ENCODE data around the gene PSMD4. TPM values are rescaled to one million over a fixed set of nuclear protein-coding genes. Genes with fewer than 3 reads are reported as not detected.

Gene PSMD4
- total and polyA plus RNA-seq, 2 donors (not counting 3 experiments of a cell fraction or from before 2014, with no cell fraction given) = 181 to 266 TPM

- Histone ChIP-seq H3K9ac (replicated peaks; ENCODE audit: extremely low read depth, insufficient read depth, low read length) (no peak overlapping the region), H3K4me1 (ENCODE audit: control insufficient read depth, extremely low read depth, insufficient read depth, low read length) (peaks cover 2% of the 10 kb centered on the region), H3K9me3 (replicated peaks; ENCODE audit: control insufficient read depth, insufficient read depth, low read length) (no peaks in the 10 kb centered on the region), H3K79me2 (ENCODE audit: control insufficient read depth, insufficient read depth, low read length) (peaks cover 85% of the 10 kb centered on the region), H3K4me3 (replicated peaks in 1 of 3; ENCODE audit: insufficient read depth in 1 of 3, low read depth in 1 of 3, low read length in 3 of 3) (no peak overlapping the region), H2AFZ (ENCODE audit: low read depth, low read length) (no peak overlapping the region), H3K4me2 (ENCODE audit: insufficient read depth, low read length) (no peak overlapping the region), H3K27ac (ENCODE audit: insufficient read depth, low read depth, low read length) (no peak overlapping the region), H3K27me3 (ENCODE audit: control insufficient read depth in 2 of 2, insufficient read depth in 2 of 2, low read length in 2 of 2) (no peaks in the 10 kb centered on the region), H3K9me1 (replicated peaks; ENCODE audit: control insufficient read depth, extremely low read depth, insufficient read depth, low read length) (no peaks in the 10 kb centered on the region), H3K36me3 (ENCODE audit: control insufficient read depth in 2 of 2, extremely low read depth in 1 of 2, insufficient read depth in 2 of 2, low read length in 2 of 2) (peaks cover 0 to 4% of the 10 kb centered on the region in 2 experiments), H4K20me1 (replicated peaks; ENCODE audit: control insufficient read depth, extremely low read depth, insufficient read depth, low read length) (peaks cover 4% of the 10 kb centered on the region)
- FAIRE-seq = no peak
- TF ChIP-seq EZH2 (IDR thresholded peaks at IDR 0.05; ENCODE audit: borderline replicate concordance, low read depth, low read length, severe bottlenecking) (no peak), CTCF (IDR thresholded peaks at IDR 0.05; ENCODE audit: extremely low read depth in 1 of 2, insufficient read depth in 1 of 2, low read depth in 1 of 2, low read length in 2 of 2) (no peak), POLR2AphosphoS5 (IDR thresholded peaks at IDR 0.05; ENCODE audit: insufficient read depth, low read depth, low read length) (no peak), JUN (IDR thresholded peaks at IDR 0.05; ENCODE audit: borderline replicate concordance, insufficient read depth, insufficient read length, low read depth) (no peak), POLR2A (IDR thresholded peaks at IDR 0.05; ENCODE audit: low read depth, low read length) (no peak), MAX (IDR thresholded peaks at IDR 0.05; ENCODE audit: insufficient read depth, insufficient read length) (no peak), FOS (IDR thresholded peaks at IDR 0.05; ENCODE audit: borderline replicate concordance, insufficient read depth, low read length) (no peak), GATA2 (IDR thresholded peaks at IDR 0.05; ENCODE audit: insufficient read depth, insufficient read length, low read depth, low read length) (no peak), MYC (IDR thresholded peaks at IDR 0.05; ENCODE audit: low read depth, low read length) (no peak)
- no peak for DNase-seq (ENCODE audit: low read depth, low spot score)
- POLR2A ChIA-PET = no interaction called here
- dilution Hi-C loops (cut with MboI; ENCODE audit: extremely low pct_ligation_motif_present, low sequenced_read_pairs) (no loop called here), intact Hi-C loops (cut with micrococcal nuclease) (no loop called here)
- no TSS peak for BruUV-seq (replicated peaks)
- CTCF ChIA-PET = interaction anchor here (0.7 kb wide), 1 partner anchor 33 kb away, joined by 3 read pairs; no protein-coding TSS in a partner anchor
These were observed 41.0 kb upstream of the PSMD4 start for GRCh38 chr1:151213560-151213959.

All from endothelial cell of umbilical vein (primary cell).